GM19395 (cell line): ENCODE measurements around the gene FALEC.

Source experiments
- ATAC-seq: cut with Tn5 transposase; IDR thresholded peaks from one replicate; pipeline ENCODE4 v1.9.1; 2021; ENCODE audit warnings: mild to moderate bottlenecking, moderate library complexity; ENCODE audit not compliant: unreplicated experiment

The FALEC gene

DNA sequence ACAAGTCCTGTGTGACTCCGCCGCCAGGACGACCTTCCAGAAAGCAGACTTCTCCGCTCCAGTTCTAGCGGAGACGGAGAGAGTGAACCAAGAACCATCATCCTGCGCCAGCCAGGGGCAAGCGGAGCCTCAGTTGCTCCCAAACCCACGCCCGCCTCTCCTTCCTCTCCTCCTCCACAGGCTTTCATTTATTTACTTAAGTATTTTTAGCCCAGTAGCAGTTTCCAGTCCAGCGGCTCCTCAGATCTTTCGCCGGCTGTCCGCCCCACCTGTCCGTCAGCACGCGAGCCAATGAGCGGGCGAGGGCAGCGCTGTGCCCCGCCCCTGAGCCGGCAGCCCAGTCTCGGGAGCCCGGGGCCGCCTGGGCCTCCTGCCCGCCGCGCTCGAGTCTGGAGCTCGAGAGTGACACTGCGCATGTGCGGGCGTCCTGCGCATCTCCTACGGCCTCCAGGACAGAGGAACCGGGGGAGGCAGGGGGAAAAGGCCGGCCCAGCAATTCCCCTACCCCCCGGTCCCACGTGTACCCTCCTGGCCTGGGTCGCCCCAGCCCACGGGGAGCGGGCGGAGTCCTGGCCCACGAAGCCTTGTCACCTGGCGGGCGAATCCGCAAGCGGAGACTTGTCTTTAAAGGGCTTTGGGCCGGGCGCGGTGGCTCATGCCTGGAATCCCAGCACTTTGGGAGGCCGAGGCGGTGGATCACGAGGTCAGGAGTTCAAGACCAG lies at the start of gene FALEC:
FALEC (plus strand) TSS at position 425 of the 722 bp plus-strand sequence.
- ATAC-seq, result peak; percentile 96

DNA sequence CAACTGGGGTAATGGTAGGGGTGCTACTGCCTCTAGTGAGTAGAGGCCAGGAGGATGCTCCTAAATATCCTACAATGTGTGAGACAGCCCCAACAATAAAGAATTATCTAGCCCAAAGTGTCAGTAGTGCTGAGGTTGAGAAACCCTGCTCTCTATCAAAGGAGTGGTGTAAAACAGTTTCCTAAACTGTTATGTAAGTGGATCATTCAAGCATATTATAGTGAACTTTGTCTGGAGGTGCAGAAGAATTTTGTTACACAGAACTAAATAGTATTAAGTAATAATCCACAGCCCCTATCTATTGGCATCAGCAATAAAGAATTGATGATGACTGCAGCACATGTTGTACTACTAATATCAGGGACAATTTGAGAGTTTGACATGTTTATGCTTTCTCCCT lies 48.6 kb upstream of the FALEC start:
- ATAC-seq, result no peak

DNA sequence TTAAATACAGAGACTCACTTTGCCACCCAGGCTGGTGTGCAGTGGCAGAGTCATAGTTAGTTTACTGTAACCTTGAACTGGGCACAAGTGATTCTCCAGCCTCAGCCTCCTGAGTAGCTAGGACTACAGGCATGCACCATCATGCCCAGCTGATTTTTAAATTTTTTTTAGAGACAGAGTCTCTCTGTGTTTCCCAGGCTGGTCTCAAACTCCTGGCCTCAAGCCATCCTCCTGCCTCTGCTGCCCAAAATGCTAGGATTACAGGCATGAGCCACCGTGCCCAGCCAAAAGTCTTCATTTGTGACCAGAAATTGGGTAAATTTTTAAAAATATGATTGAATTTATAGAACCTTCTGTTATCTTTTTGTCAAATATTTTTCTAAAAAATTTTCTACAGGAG lies 46.3 kb upstream of the FALEC start:
- ATAC-seq, result no peak

DNA sequence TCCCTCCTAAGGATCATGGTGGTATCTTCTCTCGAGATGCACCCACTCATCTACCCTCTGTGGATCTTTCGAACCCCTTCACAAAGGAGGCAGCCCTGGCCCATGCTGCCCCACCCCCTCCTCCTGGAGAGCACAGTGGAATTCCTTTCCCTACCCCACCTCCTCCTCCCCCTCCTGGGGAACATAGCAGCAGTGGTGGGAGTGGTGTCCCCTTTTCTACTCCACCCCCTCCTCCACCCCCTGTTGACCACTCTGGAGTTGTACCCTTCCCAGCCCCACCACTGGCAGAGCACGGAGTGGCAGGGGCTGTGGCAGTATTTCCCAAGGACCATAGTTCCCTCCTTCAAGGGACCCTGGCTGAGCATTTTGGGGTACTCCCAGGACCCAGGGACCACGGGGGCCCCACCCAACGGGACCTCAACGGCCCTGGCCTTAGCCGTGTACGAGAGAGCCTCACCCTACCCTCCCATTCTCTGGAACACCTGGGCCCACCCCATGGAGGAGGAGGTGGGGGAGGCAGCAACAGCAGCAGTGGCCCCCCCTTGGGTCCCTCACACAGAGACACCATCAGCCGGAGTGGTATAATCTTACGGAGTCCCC lies 42.9 kb upstream of the FALEC start:
- ATAC-seq, result no peak

DNA sequence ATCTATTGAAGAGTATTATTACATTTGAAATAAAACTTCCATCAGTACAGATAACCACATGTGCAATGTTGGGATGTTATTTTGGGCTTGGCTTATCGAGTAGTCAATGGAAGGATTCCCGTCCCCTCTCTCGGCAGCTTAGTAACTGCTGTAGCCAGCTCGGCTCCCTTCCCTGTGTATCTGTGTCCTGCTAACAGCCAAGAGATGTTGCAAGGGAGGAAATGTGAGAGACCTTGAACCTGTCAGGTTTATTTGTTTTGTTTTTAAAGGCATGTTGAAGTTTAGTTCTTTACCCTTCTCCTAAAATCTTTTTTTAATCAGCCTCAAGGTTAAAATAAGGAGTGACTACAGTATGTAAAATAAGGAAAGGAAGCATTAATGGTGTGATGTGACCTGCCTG lies 41.9 kb upstream of the FALEC start:
- no peak for ATAC-seq

- no peak for ATAC-seq
Measured at GRCh38 chr1:150474869-150475268, 40.7 kb upstream of the FALEC start.

DNA sequence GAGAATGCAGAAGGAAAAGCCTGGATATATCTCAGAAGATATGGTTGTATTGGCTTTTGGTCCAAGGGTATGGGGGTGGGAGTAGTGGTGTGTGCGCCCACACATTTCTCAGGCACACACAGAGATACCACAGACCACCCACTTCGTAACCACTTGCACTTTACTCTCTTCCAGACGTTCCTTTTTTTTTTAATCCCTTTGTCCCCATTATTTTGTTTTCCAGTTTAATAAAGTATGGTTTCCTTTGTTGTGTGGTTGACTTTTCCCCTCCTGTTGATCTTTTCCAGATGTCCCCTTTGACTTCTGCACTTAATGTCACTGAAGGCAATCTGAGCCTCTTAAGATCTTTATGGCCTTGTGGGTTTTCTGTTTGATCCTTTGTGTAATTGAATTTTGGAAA lies 38.8 kb upstream of the FALEC start:
- no peak for ATAC-seq

GRCh38 chr1:150477320-150477719 lies 38.2 kb upstream of the FALEC start:
- ATAC-seq, result no peak

DNA sequence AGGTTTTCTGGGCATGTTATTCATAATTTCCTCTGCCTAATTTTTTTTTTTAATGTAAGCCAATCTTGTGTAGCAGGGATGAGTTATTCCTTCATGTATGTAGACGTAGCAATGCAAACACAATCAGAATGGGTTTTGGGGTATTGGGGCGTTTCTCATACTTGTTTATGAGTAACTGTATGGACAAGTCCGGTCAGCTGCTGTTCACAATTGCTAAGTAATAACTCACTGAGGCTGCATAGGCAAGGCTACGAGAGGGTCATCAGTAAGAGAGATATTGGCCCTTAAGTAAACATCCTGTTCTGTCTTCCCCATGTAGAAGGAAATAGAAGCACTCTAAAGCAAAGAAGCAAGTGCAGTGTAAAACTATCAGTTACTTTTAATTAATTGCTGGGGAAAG lies 37.8 kb upstream of the FALEC start:
- ATAC-seq, result no peak

- ATAC-seq, result no peak
Measured at GRCh38 chr1:150479370-150479769, 36.2 kb upstream of the FALEC start.

- no peak for ATAC-seq
Measured at GRCh38 chr1:150479927-150480352, 35.6 kb upstream of the FALEC start.

DNA sequence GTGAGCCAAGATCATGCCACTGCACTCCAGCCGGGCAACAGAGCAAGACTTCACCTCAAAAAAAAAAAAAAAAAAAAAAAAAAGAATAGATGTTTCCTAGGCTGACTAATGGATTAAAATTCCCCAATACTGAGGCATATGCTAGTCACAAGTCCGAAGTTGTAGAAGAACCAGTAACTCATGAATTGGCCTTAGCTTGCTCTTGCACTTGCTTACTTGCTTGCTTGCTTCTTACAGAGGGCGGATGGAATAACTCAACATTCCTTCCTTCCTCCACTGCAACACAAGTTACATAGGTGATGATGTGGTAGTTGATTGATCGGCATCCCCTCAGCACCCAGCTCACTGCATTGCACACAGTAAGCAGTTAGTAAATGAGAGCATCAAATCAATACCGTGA lies 31.1 kb upstream of the FALEC start:
- ATAC-seq, result no peak

GRCh38 chr1:150484861-150485260 lies 30.7 kb upstream of the FALEC start:
- no peak for ATAC-seq

GRCh38 chr1:150486966-150487762 lies 28.4 kb upstream of the FALEC start, which contains the start of gene TARS2:
TSS of gene TARS2 (plus strand) at chr1:150487419. CDS start at chr1:150487451, 32 bp downstream.
- ATAC-seq, result peak; percentile 100

DNA sequence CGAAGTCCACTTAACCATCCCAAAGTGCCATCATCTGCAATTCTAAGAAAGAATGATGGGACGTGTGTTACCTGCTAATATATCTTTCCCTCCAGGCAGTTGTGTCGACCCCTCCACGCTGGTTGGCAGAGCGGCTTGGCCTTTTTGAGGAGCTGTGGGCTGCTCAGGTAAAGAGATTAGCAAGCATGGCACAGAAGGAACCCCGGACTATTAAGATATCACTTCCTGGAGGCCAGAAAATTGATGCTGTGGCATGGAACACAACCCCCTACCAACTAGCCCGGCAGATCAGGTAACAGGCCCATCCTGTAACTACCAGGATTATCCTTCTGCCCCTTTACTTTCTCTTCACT lies 27.8 kb upstream of the FALEC start:
- no peak for ATAC-seq

- no peak for ATAC-seq
Measured at GRCh38 chr1:150493175-150493574, 22.4 kb upstream of the FALEC start.

DNA sequence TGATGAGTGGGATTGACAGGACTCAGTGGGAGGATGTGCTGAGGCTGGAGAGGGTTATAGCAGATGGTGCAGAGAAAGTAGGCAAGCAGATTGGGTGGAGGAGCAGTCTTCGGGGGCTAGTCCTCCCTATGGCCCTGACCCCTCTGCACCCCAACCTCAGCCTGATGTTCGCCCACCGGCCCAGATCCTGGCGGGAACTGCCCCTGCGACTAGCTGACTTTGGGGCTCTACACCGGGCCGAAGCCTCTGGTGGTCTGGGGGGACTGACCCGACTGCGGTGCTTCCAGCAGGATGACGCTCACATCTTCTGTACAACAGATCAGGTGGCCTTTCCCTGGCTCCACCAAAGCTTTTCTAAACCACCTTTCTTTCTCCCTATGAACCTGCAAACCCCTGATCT lies 17.2 kb upstream of the FALEC start:
- no peak for ATAC-seq

- no peak for ATAC-seq
Measured at GRCh38 chr1:150505431-150505830, 10.1 kb upstream of the FALEC start.

DNA sequence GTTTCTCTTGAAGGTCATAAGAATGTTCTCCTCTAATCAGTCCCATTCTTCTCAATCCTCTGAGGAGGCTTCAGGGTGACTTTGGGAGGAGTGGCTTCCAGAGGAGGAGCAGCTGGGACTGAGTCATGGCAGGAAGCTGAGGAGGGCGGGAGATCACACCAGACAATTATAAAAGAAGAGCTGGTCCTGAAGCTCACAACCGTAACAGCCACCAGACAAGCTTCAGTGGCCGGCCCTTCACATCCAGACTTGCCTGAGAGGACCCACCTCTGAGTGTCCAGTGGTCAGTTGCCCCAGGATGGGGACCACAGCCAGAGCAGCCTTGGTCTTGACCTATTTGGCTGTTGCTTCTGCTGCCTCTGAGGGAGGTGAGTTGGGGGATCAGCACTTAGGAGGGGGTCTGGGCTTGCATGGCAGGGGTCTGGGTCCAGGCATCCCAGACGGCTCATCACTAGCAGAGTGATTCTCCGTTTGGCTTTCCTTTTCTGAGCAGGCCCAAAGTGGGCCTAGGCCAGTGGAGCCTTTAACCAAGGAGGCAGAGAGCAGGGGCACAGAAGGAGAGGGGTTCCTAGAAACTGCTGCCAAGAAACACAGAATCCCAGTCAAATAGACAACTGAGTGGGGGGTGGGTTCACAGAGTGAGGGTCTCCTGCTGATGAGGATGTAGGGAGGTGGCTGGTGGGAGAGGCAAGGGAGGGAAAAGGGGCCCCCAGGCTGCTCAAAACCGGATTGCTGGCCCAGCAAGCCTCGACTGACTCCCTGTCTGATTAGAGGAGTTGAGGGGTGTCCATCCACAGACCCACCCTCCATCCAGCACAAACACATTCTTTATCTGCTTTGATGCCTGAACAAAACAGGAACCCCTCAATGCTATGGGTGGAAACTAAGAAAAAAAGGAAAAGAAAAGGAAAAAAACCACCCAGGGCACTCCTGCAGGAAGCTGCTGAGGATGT lies 7.4 kb upstream of the FALEC start, which contains the start of gene ECM1:
ECM1 (plus strand) TSS at position 198 of the 953 bp plus-strand sequence; CDS start at position 299, 101 bp downstream.
- no peak for ATAC-seq

GRCh38 chr1:150508982-150509381 lies 6.6 kb upstream of the FALEC start:
- no peak for ATAC-seq

DNA sequence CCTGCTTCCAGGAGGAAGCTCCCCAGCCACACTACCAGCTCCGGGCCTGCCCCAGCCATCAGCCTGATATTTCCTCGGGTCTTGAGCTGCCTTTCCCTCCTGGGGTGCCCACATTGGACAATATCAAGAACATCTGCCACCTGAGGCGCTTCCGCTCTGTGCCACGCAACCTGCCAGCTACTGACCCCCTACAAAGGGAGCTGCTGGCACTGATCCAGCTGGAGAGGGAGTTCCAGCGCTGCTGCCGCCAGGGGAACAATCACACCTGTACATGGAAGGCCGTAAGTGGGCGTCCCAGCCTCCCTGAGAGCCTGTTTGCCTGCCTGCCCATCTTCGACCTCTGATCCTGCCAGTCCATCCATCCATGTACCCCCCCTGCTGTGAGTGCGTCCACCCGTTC lies 4.0 kb upstream of the FALEC start:
- no peak for ATAC-seq
